GM18951 (cell line): ENCODE measurements around the gene SSX2IP.

Source experiments
- POLR2A ChIP-seq: IDR thresholded peaks from 4 replicates; pipeline ENCODE4 v1.6.1; 2011; ENCODE audit warnings: mild to moderate bottlenecking; ENCODE audit not compliant: insufficient read length, insufficient read depth; ENCODE audit errors: extremely low read depth
- in situ Hi-C: fragments of 300-500 bp; cut with MboI; formaldehyde crosslinking; loops from one replicate; pipeline ENCODE4 v1.12.0; 2022; ENCODE audit warnings: low sequenced_read_pairs, mixed read lengths, inconsistent platforms; ENCODE audit not compliant: unreplicated experiment

SSX2IP gene

DNA sequence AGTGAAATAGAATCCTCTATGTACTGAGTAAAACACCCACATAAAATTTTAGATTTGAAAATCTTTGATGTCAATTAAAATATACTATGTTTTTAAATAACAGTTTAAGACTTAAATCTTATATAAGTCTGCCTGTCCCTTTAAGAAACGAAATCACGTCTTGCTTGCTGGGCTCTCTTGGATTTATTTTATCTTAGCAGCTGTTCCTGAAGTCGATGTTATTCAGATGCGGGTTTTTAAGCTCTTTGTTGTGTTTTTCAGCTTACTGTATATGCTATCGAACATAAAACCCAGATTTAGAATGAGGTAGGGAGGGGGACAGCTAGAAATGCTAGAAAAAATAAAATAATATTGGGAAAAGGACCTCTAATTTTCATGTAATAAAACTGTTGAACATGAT is 11.1 kb upstream of the SSX2IP start:
- no peak for TF ChIP-seq POLR2A
- in situ Hi-C loops, result no loop called here

DNA sequence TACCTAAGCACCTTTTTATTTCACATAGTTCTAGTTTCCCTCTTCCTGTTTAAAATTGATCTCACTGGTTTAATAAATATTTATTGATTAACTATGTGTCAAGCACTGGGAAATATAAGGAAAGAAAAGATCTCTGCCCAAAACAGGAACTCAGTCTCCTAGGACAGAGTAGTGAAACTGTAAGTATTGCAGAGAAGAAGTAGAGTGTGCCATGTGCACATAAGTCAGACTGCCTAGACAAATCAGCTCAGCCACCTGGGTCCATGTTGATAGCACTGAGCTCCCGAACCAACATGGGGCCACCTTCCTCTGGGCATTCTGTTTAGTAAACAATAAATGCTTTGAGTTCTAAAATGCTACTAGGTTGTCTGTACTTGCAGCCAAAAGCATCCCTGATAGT is 9.8 kb upstream of the SSX2IP start:
- TF ChIP-seq POLR2A, result no peak
- in situ Hi-C loops, result no loop called here

DNA sequence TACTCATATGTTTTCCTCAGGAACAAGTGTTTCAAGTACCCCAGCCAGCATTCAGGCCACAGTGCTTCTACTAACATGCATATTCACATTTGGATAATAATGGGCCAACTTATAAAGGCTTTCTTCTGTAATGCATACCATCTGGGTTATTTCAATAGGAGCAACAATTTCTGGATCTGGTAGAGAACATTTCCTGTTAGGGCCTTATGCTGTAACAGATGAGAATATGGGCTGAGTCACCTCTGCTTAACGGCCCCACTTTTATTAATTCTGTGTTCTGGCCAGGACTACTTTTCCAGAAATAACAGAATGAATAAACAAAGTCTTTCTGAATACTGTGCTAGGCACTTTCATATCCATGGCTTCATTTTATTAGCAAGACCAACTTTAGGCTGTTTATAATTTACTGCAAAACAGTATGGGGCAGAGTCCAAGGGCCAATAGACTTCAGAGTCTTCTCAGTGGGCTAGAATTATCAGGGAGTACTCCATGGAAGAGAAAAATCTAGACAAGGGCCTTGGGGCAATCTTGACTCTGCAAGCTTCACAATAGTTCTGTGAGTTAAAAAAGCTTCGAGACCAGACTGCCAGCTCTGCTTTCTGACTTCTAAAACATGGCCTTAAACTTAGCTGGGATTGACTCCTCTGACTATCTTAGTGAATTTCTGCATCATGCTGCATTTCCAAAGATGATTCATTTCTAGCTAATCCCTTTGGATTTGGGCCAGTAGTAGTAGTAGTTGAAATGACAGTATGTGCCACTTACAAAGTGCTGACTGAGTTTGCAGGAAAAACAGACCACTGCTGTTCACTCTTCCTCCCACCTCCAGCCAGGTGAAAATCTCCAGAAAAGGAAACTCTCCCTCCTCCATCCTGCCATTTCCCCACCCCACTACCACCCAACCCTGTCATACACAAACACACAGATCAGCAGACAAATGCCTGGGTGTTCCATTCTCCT is 8.2 kb upstream of the SSX2IP start:
- in situ Hi-C loops, result no loop called here

DNA sequence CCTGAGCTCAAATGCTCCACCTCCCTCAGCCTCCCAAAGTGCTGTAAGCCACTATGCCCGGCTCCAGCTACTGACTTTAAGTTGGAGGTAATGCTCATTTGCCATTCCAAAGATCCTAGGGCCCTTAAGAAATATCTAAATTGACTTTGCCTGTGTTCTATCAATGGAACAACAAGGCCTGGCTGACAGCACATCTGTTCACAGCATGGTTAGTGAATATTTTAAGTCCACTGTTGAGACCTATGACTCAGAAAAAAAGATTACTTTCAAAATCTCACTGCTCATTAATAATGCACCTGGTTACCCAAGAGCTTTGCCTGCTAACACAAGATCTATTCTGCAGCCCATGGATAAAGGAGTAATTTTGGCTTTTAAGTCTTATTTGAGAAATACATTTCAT is 3.5 kb upstream of the SSX2IP start:
- in situ Hi-C loops, result no loop called here
- TF ChIP-seq POLR2A, result no peak

More for the DNA sequence above, 8.2 kb upstream of the SSX2IP start:
- TF ChIP-seq POLR2A, result no peak

DNA sequence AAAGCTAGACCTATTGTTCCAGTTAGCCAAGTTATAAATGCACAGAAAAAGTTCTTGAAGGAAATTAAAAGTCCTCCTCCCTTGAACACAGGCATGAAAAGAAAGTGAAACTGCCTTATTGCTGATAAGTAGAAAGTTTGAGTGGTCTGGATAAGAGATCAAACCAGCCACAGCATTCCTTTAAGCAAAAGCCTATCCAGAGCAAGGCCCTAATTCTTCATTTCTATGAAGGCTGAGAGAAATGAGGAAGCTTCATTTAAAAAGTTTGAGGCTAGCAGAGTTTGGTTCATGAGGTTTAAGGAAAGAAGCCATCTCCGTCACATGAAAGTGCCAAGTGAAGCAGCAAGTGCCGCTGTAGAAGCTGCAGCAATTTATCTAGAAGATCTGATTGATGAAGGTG is 2.7 kb upstream of the SSX2IP start:
- TF ChIP-seq POLR2A, result no peak
- in situ Hi-C loops, result no loop called here

DNA sequence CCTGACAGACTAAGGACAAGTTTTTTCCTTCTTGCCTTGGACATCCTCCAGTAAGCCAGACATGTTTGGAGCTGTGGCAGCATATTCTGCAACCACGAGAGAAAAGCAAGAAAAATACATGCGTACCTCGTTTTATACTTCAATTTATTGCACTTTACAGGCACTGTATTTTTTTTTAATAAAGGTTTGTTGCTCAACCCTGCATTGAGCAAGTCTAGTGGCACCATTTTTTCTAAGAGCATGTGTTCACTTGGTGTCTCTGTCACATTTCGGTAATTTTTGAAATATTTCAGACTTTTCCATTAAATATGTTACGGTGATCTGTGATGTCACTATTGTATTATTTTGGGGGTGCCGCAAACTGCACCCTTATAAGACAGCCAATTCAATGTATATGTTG is 2.1 kb upstream of the SSX2IP start:
- in situ Hi-C loops, result no loop called here
- TF ChIP-seq POLR2A, result no peak

DNA sequence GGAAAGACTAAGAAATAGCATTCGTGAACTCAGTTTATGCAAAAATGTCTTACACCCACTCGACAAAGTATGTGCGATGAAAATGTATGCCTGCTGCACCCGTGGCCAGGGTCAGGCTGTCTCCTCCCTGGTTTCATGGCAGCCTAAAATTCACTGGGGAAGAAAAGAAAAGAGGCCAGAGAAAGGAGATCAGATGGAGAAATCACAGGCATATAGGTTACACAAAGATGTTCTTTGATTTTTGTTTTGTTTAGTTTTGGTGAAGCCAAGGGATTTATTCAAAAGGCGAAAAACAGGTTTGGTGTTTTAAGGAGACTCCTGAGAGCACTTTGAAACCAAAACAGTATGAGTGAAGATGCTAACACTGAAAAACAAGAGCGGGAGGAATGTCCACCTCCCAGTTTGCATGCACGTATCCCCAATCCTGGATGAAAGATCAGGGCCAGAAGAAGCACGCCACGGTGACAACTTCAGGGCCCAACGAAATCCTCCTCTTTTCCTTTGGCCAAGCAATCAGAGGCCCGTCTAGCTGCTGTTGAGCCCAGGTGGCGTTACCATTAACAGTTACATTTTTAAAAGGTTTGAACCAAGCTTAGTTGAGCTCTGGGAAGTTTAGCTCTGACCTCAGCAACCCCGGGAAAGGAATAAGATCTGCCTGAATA is 992 bp upstream of the SSX2IP start:
- TF ChIP-seq POLR2A, result no peak
- in situ Hi-C loops, result no loop called here

DNA sequence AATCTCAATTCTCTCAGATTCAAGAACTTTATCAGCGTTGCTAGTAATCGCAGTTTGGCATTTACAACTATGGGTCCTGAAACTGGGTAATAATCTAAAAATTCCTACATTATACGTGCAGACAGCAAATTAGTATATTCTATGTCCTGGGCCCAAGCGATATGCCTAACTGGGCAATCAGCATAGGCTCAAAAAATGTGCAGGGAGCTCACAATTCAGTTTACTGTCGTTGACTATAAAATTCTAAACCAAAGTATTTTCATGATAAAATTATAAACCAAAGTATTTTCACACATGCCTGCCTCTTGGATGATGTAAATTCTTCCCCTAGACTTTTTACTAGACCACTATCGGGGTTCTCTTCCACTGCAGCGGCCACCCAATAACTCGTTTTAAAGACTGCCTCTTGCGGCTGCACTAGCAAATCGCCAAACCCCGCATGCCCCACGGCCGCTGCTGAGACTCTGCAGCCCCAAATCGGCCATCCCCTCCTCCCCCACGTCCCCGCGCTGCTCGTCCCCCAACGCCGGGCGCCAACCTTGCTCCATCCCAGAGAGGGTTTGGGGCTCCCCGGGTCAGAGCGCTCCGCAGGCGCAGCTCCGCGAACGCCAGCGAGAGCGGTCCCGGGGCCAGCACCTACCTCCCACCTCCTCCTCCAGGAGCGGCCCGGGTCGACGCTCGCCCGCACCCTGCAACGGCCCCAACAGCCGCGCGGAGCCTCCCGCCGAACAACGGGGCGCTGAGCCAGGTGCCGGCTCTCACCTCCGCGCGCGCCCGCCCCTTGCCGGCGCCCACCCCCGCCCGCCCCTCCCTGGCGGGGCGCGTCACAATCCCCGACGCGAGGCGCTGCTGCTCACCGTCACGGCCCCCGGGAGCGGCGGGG is 506 bp downstream of the SSX2IP start:
- no peak for TF ChIP-seq POLR2A
- in situ Hi-C loops, result no loop called here

DNA sequence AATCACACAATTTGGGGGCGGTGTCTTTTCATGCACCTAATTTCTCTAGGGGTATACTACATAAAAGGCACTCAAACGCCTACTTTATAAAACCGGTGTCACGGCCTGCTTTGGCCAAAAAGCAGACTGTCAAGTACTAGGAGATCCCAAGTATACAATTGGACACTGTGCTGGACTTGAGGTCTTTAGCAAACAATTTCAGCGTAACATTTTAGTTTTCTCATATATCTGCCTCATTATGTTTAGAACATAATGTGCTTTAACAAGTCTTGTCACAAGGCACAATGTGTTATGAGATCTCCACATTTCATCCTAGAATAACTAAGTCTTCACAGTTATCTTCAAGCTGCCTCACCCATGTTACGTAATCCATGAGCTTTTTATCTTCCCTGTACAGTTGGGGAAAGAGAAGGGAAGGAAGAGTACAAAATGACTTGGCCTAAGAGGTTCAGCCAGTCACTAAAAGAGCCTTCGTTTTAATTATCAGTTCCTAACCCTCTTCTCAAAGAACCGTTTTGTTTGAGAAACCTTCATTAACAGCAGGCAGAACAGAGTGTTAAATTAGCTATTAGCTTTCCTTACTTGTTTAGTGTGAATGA is 1.7 kb downstream of the SSX2IP start:
- TF ChIP-seq POLR2A, result no peak
- in situ Hi-C loops, result no loop called here

DNA sequence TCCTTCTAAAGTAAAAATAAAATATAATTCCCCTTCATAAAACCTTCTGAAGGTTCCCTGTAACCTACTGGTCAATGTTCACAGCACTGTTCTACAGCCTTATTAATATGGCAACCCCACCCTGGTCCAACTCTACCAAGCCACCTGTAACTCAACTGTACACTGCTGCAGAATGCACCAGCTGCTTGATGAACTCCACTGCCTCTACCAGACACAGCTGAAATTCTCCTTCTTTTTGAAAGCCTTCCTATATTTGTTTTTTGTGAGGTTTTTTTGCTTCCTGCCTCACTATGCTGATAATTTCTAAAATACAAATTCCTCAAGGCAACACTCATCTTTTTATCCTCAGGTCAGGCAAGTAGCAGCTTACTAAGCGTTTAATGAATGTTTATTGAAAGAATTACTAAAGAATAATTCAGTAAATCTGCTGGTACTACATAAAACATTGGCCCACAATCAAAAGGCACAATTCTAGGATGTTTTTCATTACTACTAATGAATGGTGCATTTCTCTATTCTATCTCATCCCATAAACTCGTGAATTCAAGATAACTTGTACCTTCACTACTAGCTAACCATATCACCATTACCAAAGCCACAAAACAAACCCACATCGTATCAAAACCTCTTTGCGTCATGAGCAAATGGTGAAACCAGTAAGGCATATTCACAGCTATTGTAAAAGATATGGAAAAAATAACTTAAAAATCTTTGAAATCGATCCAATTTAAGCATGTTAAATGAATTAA is 2.4 kb downstream of the SSX2IP start:
- TF ChIP-seq POLR2A, result no peak
- in situ Hi-C loops, result no loop called here

DNA sequence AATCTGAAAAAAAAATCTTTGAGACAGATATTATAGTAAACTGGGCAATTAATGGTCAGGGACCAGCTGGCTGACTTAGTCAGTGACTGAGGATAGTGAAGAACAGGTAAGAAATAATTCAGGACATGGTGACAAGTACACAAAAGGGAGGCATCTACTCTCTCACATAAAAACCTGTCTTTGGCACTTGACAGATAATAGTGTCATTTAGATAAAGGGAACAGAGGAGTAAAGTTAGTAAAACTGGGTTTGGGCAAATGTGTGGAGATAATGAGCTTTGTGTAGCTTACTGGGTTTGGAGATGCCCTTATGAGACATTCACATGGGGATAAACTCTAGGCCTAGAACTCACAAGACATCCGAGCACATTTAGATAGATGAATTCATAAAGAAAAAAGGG is 4.0 kb downstream of the SSX2IP start:
- no peak for TF ChIP-seq POLR2A
- in situ Hi-C loops, result no loop called here

DNA sequence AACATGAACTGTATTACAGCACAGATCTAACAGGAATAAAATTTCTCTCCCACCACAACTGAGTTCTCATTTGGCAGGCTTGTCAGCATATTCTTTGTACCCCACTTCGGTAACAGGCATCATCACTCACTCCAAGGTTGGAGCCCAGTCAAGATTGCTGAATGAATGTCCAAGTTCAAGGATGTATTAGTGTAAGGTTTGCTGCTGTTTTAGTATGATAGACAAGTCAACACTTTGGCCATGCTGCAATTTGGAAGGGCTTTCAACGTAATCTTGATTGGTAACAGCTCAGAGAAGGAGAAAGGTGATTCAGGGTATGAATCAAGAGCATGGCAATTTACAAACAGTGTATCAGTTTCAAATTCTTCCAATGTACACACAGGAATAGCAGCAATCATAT is 6.8 kb downstream of the SSX2IP start:
- no peak for TF ChIP-seq POLR2A
- in situ Hi-C loops, result no loop called here
